ENCODE results near the gene RAB1B. TPM values are rescaled to one million over a fixed set of nuclear protein-coding genes. Genes with fewer than 3 reads are reported as not detected.

RAB1B gene
- total RNA-seq, 1 experiment from 2014 or later: 380 TPM

GRCh38 chr11:66292543-66293332 lies 24.3 kb downstream of the RAB1B start:
- no peak overlapping the region for H3K9ac ChIP-seq (ENCODE audit: low read length)
- no peaks in the 10 kb centered on the region for H3F3A ChIP-seq (ENCODE audit: low read length, unreplicated experiment)
- no peaks in the 10 kb centered on the region for H3K9me3 ChIP-seq (ENCODE audit: low read length)
- H3K36me3 ChIP-seq (ENCODE audit: low read depth, low read length): no peaks in the 10 kb centered on the region
- peaks cover 12% of the 10 kb centered on the region for H3K27me3 ChIP-seq (ENCODE audit: low read length)
- no peaks in the 10 kb centered on the region for H4K20me1 ChIP-seq (ENCODE audit: low read length)
- CTCF ChIA-PET: no interaction called here
- intact Hi-C loops (cut with micrococcal nuclease): no loop called here
- no peak overlapping the region for H3K4me2 ChIP-seq (ENCODE audit: low read length)
- no TSS peak for BruUV-seq (replicated peaks)
- H3K9me2 ChIP-seq (replicated peaks; ENCODE audit: low read length): no peaks in the 10 kb centered on the region
- POLR2A ChIA-PET (ENCODE audit: unreplicated experiment): no interaction called here
- H3K27ac ChIP-seq (ENCODE audit: low read length): no peak overlapping the region
- H3K4me3 ChIP-seq (ENCODE audit: low read length): no peak overlapping the region
- peaks cover 10% of the 10 kb centered on the region for H3K79me2 ChIP-seq (ENCODE audit: low read length)
- DNase-seq (no peak), ATAC-seq (no peak)
- H3K4me1 ChIP-seq (ENCODE audit: insufficient read depth, low read length): peaks cover 15% of the 10 kb centered on the region
- H2AFZ ChIP-seq (ENCODE audit: low read length): no peak overlapping the region
- TF ChIP-seq CTCF (conservative IDR thresholded peaks at IDR 0.05; ENCODE audit: low read depth, low read length): no peak
- no peak for TF ChIP-seq EZH2 (IDR thresholded peaks at IDR 0.05; ENCODE audit: low read length, unreplicated experiment)
- TF ChIP-seq EZH2phosphoT487 (IDR thresholded peaks at IDR 0.05; ENCODE audit: borderline replicate concordance, low read length): no peak

GRCh38 chr11:66293352-66293751 lies 24.9 kb downstream of the RAB1B start:
- Histone ChIP-seq H3K79me2 (ENCODE audit: low read length) (peaks cover 4% of the 10 kb centered on the region), H4K20me1 (ENCODE audit: low read length) (no peaks in the 10 kb centered on the region), H3K27ac (ENCODE audit: low read length) (no peak overlapping the region), H3K9me3 (ENCODE audit: low read length) (no peaks in the 10 kb centered on the region), H3K4me3 (ENCODE audit: low read length) (no peak overlapping the region), H3K27me3 (ENCODE audit: low read length) (peaks cover 12% of the 10 kb centered on the region), H3F3A (ENCODE audit: low read length, unreplicated experiment) (no peaks in the 10 kb centered on the region), H2AFZ (ENCODE audit: low read length) (no peak overlapping the region), H3K4me1 (ENCODE audit: insufficient read depth, low read length) (peaks cover 9% of the 10 kb centered on the region), H3K9ac (ENCODE audit: low read length) (no peak overlapping the region), H3K4me2 (ENCODE audit: low read length) (no peak overlapping the region), H3K36me3 (ENCODE audit: low read depth, low read length) (no peaks in the 10 kb centered on the region), H3K9me2 (replicated peaks; ENCODE audit: low read length) (no peaks in the 10 kb centered on the region)
- TF ChIP-seq EZH2 (IDR thresholded peaks at IDR 0.05; ENCODE audit: low read length, unreplicated experiment) (no peak), CTCF (conservative IDR thresholded peaks at IDR 0.05; ENCODE audit: low read depth, low read length) (no peak), EZH2phosphoT487 (IDR thresholded peaks at IDR 0.05; ENCODE audit: borderline replicate concordance, low read length) (no peak)
- ATAC-seq: no peak
- BruUV-seq (replicated peaks): no TSS peak
- ChIA-PET POLR2A (ENCODE audit: unreplicated experiment) (no interaction called here), CTCF (no interaction called here)
- DNase-seq: no peak
- intact Hi-C loops (cut with micrococcal nuclease): no loop called here

Data from PC-3 (cell line).